GM19035 (cell line): ENCODE data around the gene S100A16.
"Not testable (repeated sequence)": the region's sequence is repeated elsewhere in the genome, so short reads cannot be mapped to it uniquely, and the experiment has no call there.

ENCODE experiments used
- ATAC-seq: cut with Tn5 transposase; IDR thresholded peaks from one replicate; pipeline ENCODE4 v1.9.1; 2021; ENCODE audit not compliant: unreplicated experiment

Gene S100A16, protein sequence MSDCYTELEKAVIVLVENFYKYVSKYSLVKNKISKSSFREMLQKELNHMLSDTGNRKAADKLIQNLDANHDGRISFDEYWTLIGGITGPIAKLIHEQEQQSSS

DNA sequence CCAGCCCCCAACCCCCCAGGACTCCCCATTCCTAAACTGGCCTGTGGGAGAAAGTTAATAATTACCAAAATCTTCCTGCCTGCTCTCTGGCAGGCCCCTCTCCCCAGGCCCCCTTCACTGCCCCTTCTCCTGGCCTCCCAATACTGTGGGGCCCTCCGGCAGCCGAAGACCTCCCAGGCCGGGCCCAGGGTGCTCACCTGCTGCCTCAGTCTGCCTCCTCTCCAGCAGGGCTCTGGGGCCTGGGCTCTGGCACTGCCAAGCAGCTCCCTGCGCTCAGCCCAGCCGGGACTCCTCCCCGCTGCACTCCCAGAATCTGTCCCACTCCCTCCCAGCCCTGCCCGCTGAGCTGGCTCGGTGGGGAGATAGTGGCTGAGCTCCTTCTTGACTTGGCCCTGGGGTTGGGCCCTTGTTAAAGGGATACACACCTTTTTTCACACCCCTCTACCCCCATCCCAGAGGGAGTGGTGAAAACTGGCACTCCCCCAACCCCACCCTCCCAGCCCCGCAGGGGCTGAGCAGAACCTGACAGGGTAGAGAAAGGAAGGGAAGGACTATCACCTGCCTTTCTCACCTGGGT, at the start of gene S100A16:
S100A16 (minus strand) TSS at position 383 of the 577 bp plus-strand sequence. CDS start 4,986 bp downstream, outside the sequence.
- ATAC-seq: no peak

GRCh38 chr1:153662269-153662668, 49.3 kb upstream of the S100A16 start:
- no peak for ATAC-seq

GRCh38 chr1:153661111-153661708, 48.3 kb upstream of the S100A16 start:
- no peak for ATAC-seq

DNA sequence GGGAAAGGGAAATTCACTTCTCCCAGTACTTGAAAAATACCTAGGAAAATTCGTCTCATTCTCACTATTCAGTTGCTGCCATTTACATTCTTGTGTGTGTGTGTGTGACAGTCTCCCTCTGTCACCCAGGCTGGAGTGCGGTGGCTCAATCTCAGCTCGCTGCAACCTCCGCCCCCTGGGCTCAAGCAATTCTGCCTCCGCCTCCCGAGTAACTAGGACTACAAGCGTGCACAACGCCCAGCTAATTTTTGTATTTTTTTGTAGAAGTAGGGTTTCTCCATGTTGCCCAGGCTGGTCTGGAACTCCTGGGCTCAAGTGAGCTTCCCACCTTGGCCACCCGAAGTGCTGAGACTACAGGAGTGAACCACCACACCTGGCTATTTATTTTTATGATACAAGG, 46.7 kb upstream of the S100A16 start:
- ATAC-seq: no peak

- no peak for ATAC-seq
Measured at GRCh38 chr1:153659175-153659534, 46.2 kb upstream of the S100A16 start.

DNA sequence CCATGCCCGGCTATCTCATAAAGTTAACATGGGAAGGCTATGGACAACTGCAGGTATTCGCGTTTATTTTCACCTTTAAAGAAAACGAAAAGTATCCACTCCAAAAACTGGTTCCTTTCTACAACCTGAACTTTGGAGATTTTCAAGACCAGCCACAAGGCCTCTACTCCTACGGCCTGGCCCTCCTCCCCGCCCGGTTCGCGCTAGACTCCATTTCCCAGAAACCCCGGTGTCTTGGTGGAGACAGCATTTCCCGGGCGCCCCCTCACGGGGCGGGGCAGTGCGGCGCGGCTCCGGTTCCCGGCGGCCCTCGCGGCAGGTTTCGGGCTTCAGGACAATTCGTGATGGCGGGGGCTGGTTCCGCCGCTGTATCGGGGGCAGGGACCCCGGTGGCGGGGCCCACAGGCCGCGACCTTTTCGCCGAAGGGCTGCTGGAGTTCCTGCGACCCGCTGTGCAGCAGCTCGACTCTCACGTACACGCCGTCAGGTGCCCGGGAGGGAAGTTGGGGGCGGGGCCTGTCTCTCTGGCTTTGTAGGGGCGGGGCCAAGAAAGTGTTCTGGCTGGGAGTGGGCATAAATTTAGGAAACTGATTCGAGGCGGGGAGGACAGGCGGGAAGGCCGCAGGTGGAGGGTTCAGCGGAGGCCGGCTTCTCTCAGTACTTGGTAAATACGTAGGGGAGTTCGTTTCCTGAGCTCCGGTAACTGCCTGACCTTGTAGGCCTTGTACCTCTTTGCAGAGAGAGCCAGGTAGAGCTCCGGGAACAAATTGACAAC, 45.6 kb upstream of the S100A16 start, which contains the start of gene SNAPIN:
SNAPIN (plus strand) TSS at position 304 of the 775 bp plus-strand sequence; CDS start at position 345, 41 bp downstream.
- peak; percentile 95 for ATAC-seq

DNA sequence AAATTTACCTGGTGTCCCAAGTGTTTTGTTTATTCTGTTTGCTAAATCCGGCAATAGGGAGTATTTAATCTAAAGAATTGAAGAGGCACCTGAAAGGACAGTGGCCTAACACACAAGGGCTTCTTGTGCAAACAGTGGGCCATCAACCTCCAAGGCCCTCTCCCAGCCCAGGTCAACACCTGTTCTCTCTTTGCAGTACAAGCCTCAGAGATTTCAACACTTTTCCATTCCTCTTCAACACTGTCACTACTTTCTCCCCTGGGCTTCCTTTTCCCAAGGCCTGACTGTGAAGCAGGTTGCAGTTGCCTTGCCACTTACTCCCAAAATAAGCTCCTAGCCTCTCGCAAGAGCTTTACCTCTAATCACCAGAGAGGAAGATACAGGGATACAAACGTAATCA, 42.4 kb upstream of the S100A16 start:
- no peak for ATAC-seq

- ATAC-seq: no peak
Measured at GRCh38 chr1:153652805-153653500, 40.0 kb upstream of the S100A16 start.

DNA sequence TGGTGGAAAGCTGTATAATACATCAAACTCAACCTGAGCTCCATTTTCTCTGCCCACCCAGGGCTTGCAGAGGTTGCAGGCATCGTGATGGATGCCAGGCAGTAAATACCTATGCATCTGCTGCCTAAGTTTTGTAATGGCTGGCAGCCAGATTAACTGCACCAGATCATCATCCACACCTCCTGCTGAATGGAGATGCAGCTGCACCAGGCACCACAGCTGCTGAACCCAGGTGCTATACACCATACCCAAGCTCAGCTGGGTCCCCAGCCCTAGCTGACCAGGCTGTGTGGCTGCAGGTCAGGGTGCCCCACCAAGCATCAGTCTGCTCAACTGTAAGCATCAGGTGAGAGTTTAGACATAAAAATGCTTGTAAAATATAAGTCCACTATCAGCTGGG, 38.8 kb upstream of the S100A16 start:
- no peak for ATAC-seq

GRCh38 chr1:153649863-153650235, 36.9 kb upstream of the S100A16 start:
- ATAC-seq: no peak

DNA sequence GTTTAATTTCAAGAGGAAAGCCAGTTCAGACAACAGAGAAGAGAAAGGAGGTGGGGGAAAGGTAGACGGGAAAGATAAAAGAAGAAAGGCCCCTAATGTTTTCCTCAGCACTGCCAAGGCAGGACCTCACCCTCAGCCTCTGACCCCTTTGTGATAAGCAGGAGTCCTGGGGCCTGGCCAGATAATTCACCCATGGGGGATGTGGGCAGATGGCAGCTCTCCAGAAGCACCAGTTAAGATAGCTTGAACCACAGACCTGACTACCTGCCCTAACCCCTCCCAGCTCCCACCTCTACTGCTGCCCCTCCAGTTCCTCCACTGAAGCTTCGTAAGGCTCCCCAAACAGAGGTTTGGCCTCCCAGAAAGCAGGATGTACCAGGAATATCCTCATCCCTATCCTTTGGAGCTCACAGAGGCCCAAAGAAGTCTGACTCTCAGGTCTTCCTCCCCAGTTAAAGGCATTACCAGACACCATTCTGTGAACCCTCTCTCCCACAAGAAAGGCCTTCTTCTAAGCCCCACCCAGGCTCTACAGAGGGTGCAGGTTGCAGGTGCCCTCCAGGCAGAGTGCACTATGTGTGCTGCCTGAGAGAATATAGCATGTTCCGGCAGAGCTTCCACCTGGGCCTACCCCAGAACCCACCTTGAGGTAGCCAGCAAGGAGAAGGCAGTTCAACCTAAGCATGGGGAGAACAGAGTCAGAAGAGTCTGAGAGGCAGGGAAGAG, 36.4 kb upstream of the S100A16 start:
- ATAC-seq: no peak

- ATAC-seq: no peak
Measured at GRCh38 chr1:153648000-153648643, 35.2 kb upstream of the S100A16 start.

GRCh38 chr1:153647346-153647714, 34.4 kb upstream of the S100A16 start:
- ATAC-seq: no peak

DNA sequence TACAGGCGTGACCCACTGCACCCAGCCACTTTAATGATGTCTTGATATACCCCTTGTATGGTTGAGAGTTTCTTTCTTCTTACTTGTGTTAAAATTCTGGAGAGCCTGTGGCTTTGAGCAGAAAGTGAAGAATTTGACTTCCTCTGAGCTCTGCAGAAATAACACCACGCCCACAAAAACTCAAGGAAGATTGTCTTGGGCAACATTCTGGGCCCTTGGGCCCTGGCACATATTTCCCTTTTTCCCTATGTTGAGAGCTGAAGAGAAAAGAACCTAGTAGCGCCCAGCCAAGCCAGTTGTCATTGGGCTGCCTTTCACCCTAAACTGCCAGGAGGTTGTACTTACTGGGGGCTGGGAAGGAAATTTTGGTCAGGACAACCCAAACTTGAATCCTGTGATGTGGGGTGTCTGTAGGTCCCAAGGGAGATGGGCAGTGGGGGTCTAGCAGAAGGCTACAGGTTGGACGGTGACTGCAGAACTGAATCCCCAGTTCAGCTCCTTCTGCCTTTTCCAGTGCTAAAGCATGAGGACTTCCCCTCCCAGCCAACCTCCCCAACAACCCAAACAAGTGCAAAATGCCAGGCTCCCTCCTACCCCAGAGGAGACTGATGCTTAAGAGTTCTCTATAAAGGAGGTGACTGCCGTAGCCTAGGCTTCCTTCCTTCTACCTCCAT, 33.9 kb upstream of the S100A16 start:
- ATAC-seq: no peak

DNA sequence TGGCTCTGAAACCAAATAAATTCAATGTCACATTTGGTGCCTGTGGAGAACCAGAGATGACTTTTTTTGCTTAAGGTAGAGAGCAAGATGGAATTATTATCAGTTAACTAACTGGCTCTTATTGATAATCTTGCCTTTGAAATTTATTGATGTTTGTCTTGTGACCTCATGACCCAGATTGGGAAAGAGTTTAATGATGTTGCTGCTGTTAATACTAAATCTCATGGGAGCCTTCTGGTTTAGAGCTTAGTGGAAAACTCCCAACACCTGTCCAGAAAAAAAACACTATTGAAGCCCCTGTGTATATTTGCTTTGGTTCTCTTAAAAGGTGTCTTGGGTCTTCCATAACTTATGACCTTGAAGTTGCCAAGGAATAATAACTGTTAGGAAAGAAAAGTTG, 30.9 kb upstream of the S100A16 start:
- no peak for ATAC-seq

- no peak for ATAC-seq
Measured at GRCh38 chr1:153643100-153643499, 30.2 kb upstream of the S100A16 start.

DNA sequence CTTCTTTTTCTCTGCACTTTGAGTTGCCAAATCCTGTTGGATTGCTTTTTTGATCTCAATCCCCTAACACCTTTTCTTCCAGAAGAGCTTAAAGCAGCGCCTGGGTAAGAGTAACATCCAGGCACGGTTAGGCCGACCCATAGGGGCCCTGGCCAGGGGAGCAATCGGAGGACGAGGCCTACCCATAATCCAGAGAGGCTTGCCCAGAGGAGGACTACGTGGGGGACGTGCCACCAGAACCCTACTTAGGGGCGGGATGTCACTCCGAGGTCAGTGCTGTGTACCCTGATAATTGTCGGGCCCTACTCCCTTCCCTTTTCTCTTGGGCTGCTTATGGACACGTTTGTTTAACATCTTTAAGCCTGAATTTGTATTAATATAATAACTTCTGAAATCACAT, 29.2 kb upstream of the S100A16 start:
- no peak for ATAC-seq

DNA sequence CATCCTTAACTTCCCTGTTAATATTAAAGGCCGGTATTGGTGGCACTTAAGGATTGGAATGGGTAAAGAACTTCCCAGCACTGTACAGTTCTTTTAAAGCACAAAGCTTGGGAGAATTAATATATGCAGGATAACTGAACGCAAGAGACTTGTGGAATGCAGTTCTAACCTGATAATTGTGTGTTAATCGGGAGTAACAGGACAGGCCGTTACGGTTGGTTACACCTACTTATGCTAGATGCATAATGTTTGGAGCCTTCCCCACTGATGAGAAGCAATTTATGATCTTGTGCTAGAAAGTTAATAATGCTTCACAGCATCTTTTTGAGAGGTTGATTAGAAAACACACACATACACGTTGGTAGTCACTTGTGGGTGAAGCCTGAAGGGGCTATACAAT, 27.9 kb upstream of the S100A16 start:
- ATAC-seq: no peak

DNA sequence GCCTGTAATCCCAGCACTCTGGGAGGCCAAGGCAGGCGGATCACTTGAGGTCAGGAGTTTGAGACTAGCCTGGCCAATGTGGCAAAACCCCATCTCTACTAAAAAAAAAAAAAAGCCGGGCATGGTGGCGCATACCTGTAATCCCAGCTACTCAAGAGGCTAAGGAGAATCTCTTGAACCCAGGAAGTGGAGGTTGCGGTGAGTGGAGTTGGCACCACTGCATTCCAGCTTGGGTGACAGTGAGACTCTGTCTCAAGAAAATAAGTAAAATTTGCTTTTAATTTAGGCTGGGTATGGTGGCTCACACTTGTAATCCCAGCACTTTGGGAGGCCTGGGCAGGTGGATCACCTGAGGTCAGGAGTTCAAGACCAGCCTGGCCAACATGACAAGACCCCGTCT, 27.3 kb upstream of the S100A16 start:
- ATAC-seq: not testable (repeated sequence)

DNA sequence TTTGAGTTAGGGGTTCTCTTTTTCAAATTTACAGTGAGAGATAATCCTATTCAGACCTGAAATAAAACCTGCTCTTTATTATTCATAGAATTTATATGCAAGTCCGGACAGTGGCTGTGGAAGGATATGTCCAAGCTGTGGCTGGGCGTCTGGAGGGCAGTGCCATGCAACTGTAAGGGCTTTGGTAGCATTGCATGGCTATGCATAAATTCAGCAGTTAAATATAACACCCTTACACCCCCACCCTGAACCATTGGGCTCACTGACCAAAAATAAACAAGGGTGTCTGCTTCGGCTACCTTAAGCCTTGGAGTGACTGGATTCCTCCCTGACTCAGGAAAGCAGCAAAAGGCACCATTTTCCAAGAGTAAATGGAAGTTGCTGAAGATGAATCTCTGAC, 26.3 kb upstream of the S100A16 start:
- no peak for ATAC-seq
